HG02763 (cell line): ENCODE data around the gene FMNL2.

Source experiments
- ATAC-seq: cut with Tn5 transposase; IDR thresholded peaks from one replicate; pipeline ENCODE4 v1.9.1; 2021; ENCODE audit warnings: mild to moderate bottlenecking, moderate library complexity; ENCODE audit not compliant: unreplicated experiment

The FMNL2 gene

DNA sequence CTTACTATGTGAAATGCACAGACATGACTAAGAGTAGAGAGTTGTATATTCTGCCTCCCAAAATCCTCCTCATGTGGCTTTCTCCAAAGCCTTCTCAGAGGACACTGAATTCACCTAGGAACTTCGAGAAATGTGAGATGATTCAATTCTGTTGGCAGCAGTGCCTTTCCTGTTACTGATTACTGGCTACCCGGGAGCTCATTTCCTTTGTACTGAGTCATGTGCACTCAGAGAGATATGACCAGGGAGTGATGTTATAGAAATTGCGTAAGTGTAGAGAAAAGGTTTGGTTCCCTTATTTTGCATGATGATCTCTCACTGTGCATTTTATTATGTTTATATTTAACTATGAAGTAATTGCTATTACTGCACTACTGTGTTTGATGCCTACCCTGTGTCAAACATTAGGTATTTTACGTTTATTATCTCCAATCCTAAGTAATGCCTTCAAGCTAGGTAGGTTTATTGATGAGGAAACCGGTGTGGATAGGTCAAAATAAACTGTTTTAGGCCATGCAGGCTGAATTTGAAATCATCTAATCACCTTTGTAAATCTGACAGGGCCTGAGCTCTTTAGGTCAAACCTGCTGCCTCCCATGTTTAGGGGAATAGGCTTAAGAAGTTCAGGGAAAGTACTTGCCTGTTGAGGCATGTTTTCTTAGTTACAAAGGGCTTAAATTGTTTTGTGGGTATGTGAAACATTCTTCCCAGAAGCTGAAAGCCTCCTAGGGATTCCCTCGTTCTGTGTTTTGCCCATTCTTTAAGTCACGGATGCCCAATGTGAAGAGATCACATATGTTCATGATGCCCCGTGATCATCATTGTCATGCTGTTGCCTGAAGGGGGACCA, 86.8 kb downstream of the FMNL2 start:
- ATAC-seq: peak; percentile 69

DNA sequence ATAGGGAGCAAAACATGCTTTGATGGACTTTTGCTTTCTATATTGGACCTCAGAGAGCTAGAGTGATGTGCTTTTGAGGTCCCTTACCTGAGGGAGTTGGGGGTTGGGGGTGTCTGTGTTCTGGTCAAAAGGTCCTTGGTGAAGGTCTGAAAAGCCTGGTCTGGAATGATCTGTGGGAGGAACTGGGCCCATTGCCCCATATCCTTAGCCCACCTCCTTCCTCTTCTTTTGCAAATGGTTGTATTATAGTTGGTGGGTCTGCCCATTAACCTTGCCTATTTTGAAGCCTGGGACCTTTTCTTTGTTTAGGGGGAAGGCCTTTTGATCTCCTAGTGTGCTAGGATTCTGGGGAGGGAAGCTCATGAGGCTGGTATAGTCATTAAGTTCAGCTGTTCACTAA, 88.7 kb downstream of the FMNL2 start:
- ATAC-seq: no peak

DNA sequence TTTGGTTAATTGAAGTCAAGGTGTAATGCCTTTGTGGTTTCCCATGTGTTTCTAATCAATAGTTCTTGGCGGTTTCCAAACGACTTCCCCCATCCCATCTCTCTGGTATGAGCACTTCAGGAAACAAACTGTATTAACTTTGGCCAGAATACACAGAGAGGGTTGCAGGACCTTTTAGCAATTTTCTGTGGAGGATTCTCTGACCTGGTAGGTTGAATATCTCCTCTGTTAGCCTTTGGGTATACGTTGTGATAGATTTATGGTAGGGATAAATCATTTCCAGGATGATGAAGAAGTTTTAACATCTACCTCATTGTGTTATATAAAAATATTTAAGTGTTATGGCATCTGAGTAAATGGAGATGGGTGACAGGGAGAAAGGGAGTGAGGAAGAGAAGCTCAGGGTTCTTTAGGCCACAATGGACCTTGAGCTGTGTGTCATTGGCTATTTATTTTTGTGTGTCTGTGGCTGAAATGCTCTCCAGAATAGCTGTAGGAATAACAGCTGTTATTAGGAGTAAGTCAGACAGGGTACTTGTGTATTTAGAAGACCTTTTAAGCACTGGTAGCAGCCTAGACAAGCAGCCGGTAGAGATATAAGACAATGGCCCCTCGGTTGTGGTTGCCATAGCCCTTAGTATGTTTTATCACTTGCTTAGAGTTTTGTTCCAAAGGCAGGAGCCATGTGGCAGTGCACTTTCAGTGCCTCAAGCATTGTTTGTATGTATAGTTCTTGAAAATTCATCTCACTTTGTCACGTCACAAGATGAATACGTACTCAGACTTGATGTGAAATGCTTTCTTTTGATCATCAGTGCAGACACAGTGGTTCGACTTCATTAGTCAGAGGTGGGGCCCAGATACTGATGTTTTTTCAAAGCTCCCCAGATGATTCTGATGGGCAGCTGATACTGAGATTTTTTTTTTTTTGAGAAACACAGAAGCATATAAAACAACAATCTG, 91.1 kb downstream of the FMNL2 start:
- ATAC-seq: no peak

DNA sequence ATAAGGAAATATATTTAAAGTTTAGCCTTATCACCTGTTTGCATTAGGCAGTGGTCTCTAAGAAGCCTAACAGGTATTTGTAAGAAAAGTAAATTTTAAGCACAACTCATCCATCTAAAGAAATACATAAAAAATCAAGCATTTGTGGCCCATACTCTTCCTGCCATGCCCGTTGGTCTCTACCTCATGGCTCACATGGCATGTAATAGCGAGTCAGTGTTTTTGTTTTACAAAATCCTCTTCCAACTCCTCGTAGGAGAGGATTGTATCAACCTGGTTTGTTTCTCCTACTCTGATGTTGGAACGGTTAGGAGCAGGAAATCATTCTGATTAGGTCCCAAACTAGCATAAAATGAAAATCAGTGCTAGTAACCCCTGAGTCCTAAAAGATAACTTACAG, 91.8 kb downstream of the FMNL2 start:
- ATAC-seq: no peak

DNA sequence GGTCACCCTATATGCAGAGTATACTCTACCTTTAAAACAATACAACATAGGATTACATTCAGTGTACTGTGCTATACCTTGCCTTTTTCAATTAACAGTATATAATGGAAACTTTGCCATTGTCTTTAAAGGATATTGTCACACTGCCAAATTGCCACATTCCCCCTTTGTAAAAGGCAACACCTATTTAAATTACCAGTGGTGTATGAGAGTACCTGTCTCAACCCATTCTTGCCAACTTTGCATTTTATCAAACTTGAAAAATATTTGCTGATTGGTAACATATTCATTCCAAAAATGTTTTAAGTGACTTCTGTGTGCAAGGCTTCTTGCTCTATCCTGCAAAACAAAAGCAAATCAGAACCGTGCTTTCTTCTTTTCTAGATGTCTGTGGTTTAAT, 92.9 kb downstream of the FMNL2 start:
- no peak for ATAC-seq

DNA sequence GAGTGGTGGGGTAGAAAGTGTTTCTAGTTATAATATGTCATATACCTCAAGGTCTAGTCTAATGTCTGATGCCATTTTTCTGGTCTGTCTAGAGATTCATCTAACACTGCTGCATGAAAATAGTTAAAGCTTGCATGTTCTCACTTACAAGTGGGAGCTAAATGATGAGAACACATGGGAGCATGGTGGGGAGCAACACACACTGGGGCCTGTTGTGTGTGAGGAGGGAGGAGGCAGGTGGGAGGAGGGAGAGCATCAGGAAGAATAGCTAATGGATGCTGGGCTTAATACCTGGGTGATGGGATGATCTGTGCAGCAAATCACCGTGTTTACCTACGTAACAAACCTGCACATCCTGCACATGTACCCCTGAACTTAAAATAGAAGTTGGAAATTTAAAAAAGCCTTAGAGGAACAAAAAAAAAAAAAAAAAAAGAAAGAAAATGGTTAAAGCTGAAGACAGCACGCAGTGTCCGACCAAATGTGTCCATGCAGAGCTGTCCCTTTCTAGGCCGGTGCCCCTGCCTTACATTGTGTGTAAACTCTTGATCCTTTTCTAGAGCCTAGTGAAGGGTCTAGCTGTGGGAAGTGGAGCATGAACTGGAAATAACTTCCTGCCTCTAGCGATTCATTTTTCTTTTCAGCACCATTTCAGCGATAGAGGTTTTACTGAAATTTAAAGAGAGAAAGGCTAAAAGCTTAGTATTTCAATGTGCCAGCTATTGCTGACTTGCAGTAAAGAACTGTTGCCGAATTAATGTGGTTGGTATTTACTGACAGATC, 94.0 kb downstream of the FMNL2 start:
- no peak for ATAC-seq

DNA sequence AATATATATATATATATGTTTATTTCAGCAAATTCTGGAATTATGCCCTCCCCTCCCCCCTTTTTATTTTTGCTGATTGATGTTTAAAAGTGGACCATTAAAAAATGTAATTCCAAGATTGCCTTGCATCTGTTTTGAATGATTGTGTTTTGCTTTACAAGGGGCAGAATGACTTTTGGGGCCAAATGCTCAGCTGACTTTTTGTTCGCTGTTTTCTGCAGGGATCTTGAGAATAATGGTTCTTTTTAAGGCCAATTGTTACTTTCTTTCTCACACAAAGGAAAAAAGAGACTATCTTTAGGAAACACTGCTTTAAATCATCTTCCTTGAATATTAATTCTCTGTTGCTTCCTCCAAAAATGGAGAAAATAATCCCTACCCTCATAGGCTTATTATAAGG, 95.9 kb downstream of the FMNL2 start:
- no peak for ATAC-seq

DNA sequence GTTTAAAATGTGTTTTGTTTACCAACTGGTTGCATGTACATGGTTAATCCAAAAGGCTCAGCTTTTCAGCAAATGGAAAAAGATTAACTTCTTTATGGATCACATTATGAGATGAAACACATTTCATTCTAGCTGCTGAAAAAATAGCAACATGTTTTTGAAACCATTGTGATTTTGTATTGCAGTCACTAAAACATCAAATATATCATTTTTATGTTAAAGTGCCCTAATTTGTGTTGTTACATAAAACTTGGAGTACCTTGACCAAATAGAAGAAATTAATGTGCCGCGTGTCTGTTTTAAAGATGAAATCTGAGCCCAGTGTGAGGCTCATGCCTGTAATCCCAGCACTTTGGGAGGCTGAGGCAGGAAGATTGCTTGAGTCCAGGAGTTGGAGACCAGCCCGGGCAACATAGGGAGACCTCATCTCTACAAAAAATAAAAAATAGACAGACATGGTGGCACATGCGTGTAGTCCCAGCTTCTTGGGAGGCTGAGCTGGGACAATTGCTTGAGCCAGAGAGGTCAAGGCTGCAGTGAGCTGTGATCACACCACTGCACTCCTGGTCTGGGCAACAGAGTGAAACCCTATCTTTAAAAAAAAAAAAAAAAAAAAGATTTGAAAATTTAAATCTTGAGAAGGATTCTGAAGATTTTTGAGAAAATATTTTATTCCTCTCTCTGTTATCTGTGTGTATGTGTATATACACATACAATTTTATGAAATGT, 96.6 kb downstream of the FMNL2 start:
- ATAC-seq: no peak

DNA sequence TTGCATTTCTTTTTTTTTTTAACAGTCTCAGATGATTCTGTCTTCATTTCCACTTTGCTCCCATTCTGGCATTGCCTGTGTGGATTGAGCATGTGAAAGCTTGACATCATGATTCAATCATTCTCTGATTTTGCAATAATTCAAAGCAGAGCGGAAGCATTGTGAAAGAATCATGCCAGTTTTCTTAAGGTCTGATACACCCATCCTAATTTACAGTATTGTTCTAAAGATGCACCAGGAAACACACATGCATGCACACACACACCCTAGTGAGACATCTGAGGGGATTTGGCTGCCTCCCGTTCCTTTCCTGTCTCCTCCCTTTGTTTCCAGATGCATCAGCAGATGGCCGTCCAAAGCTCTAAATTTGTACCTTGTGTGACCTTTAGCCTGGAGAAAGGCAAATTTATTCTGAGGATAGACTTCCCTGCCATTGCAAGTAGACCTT, 97.3 kb downstream of the FMNL2 start:
- no peak for ATAC-seq

DNA sequence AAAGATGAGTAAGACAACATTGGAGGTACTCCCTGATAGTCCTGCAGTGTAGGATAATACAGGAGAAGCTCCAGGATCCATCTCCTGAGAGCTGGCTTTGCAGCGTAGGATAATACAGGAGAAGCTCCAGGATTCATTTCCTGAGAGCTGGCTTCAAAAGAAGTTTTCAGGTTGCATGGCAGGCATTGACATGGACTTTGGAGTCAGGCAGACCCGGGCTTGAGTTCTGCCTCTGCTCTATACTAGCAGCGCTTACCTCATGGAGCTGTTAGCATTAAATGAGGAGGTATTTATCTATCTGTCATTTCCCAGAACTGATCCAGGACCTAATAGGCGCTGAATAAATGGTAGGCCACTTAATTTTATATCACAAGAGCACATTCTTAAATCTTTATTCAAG, 97.8 kb downstream of the FMNL2 start:
- ATAC-seq: no peak

DNA sequence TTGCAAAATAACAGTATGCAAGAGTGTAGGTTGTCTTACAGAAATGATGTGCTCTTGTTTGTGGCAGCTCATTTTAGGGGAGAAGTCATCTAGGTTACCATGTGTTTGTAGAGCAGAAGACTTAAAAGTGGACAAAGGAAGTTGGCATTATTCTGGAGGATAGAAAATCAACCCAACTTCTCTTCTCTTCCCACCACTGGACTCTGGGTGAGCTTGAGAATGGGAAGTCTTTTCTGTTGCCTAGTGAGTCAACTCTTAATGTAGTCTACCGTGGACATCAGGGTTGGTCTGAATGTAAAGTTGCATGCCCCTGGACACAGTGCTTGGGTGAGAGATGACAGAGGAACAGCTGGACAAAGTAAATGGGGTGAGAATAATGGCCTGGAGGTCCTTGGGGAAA, 98.3 kb downstream of the FMNL2 start:
- ATAC-seq: no peak

DNA sequence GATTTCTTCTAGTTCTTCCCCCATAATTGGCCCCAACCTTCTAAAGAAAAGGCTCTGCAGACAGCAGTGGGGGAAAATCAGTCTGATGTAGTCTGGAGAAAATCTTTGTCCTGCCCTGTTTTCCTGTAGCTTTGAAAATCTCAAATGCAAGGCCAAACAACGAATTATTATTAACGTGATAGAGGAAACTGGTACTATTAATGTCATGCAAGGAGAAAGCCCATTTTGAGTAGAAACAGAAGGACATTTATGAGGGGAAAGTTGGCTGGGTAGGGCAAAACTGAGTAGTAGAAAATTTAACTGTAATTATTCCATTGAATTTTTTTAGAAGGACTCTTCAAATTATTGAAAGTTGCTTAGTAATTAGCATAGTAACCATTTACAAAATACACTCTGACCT, 98.8 kb downstream of the FMNL2 start:
- no peak for ATAC-seq

DNA sequence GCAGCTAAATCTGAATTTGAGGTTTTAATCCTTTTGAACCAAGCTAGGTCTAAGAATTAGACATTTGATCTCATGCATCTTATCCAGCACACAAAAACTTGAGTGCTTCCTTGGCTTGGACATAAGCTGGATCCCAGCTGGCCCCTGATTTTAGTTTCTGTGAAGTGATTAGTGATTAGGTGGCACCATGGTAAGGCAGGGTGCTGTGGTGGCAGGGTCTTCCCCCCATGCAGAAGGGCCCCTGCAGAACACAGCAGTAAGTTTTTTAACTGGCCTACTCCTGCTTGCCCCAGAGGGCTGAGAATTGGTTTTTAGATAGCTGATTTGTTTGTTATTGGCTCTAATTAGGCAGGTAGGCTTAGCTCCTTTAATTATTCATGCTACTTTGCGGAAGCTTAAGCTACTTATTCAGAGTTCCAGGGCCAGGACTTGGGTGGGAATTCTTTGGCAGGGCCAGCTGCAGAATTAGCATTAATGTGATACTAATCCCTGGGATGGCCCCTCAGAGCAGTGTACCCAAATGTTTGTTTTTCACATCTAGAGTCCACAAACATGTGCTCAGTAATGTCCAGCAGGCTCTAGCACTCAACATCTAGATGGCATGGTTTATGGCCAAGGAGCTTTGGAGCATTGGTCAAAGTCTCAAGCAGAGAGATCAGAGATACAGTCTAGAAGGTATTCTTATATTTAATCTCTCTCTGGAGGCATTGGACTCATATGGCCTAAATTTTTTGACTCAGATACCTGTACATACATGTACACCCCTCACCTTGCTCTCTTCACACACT, 99.6 kb downstream of the FMNL2 start:
- no peak for ATAC-seq

DNA sequence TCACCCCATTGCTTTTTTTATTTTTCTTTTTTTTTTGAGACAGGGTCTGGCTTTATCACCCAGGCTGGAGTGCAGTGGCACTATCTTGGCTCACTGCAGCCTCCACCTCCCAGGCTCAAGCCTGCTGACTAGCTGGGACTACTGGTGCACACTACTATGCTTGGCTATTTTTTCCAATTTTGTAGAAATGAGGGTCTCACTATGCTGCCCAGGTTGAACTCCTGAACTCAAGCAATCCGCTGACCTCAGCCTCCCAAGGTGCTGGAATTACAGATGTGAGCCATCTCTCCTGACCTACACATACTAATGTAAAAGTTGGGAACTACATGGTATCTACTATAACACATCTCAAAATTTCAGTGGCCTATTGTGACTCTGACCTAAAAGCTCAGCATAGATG, 101.2 kb downstream of the FMNL2 start:
- ATAC-seq: no peak

DNA sequence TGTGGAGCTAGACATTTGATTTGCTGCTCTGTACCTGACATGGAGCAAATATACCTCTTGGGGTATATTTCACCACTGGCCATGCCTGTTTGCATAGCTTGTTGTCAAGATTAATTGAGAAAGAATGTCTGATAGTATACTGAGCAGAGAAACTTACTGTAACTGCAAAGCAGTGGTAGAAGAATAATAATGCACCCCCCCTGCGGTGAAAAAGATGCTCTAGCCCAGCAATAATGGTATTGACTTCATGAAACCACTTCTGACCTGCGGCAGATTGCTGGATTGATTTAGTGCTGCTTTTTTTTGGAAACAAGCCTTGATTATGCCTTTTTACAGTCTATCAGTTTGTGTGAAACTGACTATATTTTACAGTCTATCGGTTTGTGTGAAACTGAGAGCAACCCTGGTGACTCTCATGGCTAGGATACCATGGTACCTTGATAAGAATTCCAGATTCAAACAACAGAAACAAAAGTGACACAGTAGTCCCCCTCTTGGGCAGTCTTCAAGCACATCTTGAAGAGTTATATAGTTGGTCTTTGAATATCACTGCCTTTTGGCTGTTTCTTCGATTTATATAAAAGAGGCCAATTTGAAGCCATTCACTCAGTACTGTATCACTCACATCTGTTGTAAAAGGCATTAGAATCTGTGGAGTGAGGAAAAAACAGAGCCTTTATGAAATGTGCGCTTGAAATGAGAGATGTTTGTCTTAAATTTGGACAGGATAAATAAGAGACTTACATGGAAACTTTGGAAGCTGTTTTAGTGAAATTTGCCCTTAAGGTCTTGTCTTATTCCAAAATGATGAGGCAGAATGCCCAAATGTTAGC, 102.5 kb downstream of the FMNL2 start:
- no peak for ATAC-seq

DNA sequence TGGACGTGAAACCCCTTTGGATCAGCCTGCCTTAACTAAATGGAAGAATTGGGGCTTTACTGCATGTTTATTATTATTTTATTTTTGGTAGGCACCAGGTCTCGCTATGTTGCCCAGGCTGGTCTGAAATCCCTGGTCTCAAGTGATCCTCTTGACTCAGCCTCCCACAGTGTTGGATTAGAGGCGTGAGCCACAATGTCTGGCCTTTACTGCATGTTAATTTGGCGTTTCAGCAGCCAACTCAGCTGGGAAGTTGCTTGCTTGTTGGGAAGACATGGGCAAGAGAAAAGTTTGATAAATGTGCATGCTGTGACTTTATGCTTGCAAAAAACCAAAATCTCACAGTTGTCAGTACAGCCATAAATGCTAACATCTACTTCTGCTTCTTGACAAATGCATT, 105.1 kb downstream of the FMNL2 start:
- no peak for ATAC-seq

DNA sequence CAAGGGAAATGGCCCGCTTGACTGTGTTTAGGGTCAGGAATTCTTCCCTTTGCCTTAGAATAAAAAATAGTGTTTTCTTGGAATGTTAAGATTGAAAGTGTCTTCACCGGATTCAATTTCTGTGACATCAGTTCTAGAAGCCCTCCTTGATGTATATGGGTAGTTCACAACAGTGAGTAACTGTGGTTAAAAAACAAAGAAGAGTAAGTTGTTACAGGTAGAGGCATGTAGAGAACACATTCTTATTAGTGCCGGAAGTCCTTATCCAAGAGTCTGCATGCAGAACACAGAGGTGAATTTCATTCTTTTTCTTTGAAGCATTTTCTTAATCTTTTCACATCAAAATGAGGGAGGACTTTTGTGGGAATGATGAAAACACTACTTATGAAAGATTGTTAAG, 105.5 kb downstream of the FMNL2 start:
- no peak for ATAC-seq

DNA sequence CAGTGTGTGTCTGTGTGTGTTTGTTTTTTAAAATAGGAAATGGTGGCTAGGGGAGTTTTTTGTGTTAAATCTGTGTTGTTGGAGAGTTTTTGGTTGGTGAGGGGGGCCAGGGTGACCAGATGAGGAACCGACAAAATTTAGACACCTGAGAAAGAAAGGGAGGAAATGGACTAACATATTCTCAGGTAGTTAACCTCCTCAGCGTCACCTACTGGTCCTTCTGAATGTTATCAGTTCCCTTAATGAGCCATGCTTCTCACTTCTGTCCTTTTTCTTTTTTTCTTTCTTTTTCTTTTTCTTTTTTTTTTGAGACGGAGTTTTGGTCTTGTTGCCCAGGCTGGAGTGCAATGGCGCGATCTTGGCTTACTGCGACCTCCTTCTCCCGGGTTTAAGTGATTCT, 107.0 kb downstream of the FMNL2 start:
- no peak for ATAC-seq

DNA sequence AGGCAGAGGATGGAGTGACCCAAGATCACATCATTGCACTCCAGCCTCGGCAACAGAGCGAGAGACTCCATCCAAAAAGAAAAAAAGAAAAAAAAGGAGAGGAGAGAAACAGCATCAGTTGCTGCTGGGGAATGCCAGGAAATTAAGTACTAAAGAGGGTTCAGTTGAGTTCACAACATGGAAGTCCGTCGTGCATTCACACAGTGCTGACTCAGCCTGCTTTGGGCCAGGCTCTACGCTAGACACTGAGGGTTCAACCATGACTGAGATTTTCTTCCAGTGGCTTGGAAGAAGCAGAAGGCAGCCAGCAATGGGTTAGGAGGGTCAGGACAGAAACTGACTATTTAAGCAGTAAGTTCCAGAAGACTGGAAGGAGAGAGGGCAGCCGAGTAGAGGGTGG, 108.8 kb downstream of the FMNL2 start:
- ATAC-seq: no peak
